Measurements from ENCODE around the gene TMEM131. TPM values are rescaled to one million over a fixed set of nuclear protein-coding genes. Genes with fewer than 3 reads are reported as not detected.
"Not testable (repeated sequence)": the region's sequence is repeated elsewhere in the genome, so short reads cannot be mapped to it uniquely, and the experiment has no call there.

Gene TMEM131
- polyA plus RNA-seq, 3 donors = 45.1 to 48.1 (median 46.7) TPM

GRCh38 chr2:97932975-97933662 lies 62.6 kb downstream of the TMEM131 start:
- DNase-seq (ENCODE audit: extremely low read depth in 1 of 11, low read depth in 9 of 11, low spot score in 4 of 11) = no peak

GRCh38 chr2:97931858-97932225 lies 63.9 kb downstream of the TMEM131 start:
- DNase-seq (ENCODE audit: extremely low read depth in 1 of 11, low read depth in 9 of 11, low spot score in 4 of 11) = no peak

GRCh38 chr2:97931118-97931857 lies 64.5 kb downstream of the TMEM131 start:
- no peak for DNase-seq (ENCODE audit: extremely low read depth in 1 of 11, low read depth in 9 of 11, low spot score in 4 of 11)

- no peak for DNase-seq (ENCODE audit: extremely low read depth in 1 of 11, low read depth in 9 of 11, low spot score in 4 of 11)
Measured at GRCh38 chr2:97928591-97928990, 67.2 kb downstream of the TMEM131 start.

- DNase-seq (ENCODE audit: extremely low read depth in 1 of 11, low read depth in 9 of 11, low spot score in 4 of 11) = no peak
Measured at GRCh38 chr2:97926946-97927345, 68.8 kb downstream of the TMEM131 start.

GRCh38 chr2:97924194-97924593 lies 71.6 kb downstream of the TMEM131 start:
- DNase-seq (ENCODE audit: extremely low read depth in 1 of 11, low read depth in 9 of 11, low spot score in 4 of 11) = no peak

GRCh38 chr2:97919858-97920257 lies 75.9 kb downstream of the TMEM131 start:
- DNase-seq (ENCODE audit: extremely low read depth in 1 of 11, low read depth in 9 of 11, low spot score in 4 of 11) = no peak

- DNase-seq (ENCODE audit: extremely low read depth in 1 of 11, low read depth in 9 of 11, low spot score in 4 of 11) = no peak
Measured at GRCh38 chr2:97918818-97919217, 76.9 kb downstream of the TMEM131 start.

GRCh38 chr2:97917668-97918067 lies 78.1 kb downstream of the TMEM131 start:
- DNase-seq (ENCODE audit: extremely low read depth in 1 of 11, low read depth in 9 of 11, low spot score in 4 of 11) = not testable (repeated sequence)

GRCh38 chr2:97914691-97915213 lies 81.0 kb downstream of the TMEM131 start:
- no peak for DNase-seq (ENCODE audit: extremely low read depth in 1 of 11, low read depth in 9 of 11, low spot score in 4 of 11)

- no peak for DNase-seq (ENCODE audit: extremely low read depth in 1 of 11, low read depth in 9 of 11, low spot score in 4 of 11)
Measured at GRCh38 chr2:97913846-97914245, 81.9 kb downstream of the TMEM131 start.

GRCh38 chr2:97911922-97912575 lies 83.7 kb downstream of the TMEM131 start:
- DNase-seq (ENCODE audit: extremely low read depth in 1 of 11, low read depth in 9 of 11, low spot score in 4 of 11) = no peak

- DNase-seq (ENCODE audit: extremely low read depth in 1 of 11, low read depth in 9 of 11, low spot score in 4 of 11) = no peak
Measured at GRCh38 chr2:97911206-97911921, 84.4 kb downstream of the TMEM131 start.

GRCh38 chr2:97910403-97911205 lies 85.1 kb downstream of the TMEM131 start:
- no peak for DNase-seq (ENCODE audit: extremely low read depth in 1 of 11, low read depth in 9 of 11, low spot score in 4 of 11)

GRCh38 chr2:97908208-97908676 lies 87.5 kb downstream of the TMEM131 start:
- DNase-seq (ENCODE audit: extremely low read depth in 1 of 11, low read depth in 9 of 11, low spot score in 4 of 11) = no peak

GRCh38 chr2:97907369-97908100 lies 88.2 kb downstream of the TMEM131 start:
- no peak for DNase-seq (ENCODE audit: extremely low read depth in 1 of 11, low read depth in 9 of 11, low spot score in 4 of 11)

GRCh38 chr2:97906307-97906706 lies 89.4 kb downstream of the TMEM131 start:
- DNase-seq (ENCODE audit: extremely low read depth in 1 of 11, low read depth in 9 of 11, low spot score in 4 of 11) = no peak

GRCh38 chr2:97905294-97905693 lies 90.5 kb downstream of the TMEM131 start:
- no peak for DNase-seq (ENCODE audit: extremely low read depth in 1 of 11, low read depth in 9 of 11, low spot score in 4 of 11)

Measured in renal cortex interstitium (tissue), 11 donors.